ENCODE results near the gene PLEKHG4. TPM values are rescaled to one million over a fixed set of nuclear protein-coding genes. Genes with fewer than 3 reads are reported as not detected.

Gene PLEKHG4
- total RNA-seq, 1 experiment from 2014 or later: 13.9 TPM

DNA sequence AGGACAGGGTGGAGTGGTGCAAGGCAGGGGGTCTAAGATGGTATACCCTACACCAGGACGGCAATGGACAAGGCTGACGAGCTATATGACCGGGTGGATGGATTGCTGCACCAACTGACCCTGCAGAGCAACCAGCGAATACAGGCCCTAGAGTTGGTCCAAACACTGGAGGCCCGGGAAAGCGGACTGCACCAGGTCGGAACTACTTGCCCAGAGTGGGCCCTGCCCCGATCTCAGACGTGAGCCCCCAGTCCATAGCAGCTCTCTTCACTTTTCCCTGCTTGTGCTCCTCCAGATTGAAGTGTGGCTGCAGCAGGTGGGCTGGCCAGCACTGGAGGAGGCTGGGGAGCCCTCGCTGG, 3.1 kb downstream of the PLEKHG4 start:
- Mint-ChIP-seq H3K9me3 (no peaks in the 10 kb centered on the region), H3K4me3 (no peak overlapping the region), H3K4me1 (peaks cover 3 to 5% of the 10 kb centered on the region in 2 experiments; a peak in 3 of 4 replicates), H3K36me3 (ENCODE audit: insufficient read depth in 1 of 3, low read depth in 3 of 3) (peaks cover 0 to 10% (median 2%) of the 10 kb centered on the region in 3 experiments; a peak in 3 of 7 replicates), H3K27me3 (ENCODE audit: low read depth) (peaks cover 16% of the 10 kb centered on the region), H3K27ac (peak overlapping the region in 1 of 3 experiments; percentile 6; a peak in 1 of 7 replicates)
- DNase-seq: no peak
- Histone ChIP-seq H2BK15ac (ENCODE audit: low read depth, low read length) (no peak overlapping the region), H4K8ac (replicated peaks; ENCODE audit: insufficient read length, low read depth, low read length) (no peak overlapping the region), H2AK5ac (ENCODE audit: insufficient read length, low read length) (no peak overlapping the region), H3K4me2 (ENCODE audit: insufficient read depth, insufficient read length, low read length) (no peak overlapping the region), H3K27me3 (ENCODE audit: insufficient read depth, low read length) (no peaks in the 10 kb centered on the region), H3K23me2 (ENCODE audit: insufficient read length, low read depth, low read length, poor library complexity, severe bottlenecking) (peaks cover 6% of the 10 kb centered on the region), H3K56ac (ENCODE audit: insufficient read length, low read depth, low read length) (no peak overlapping the region), H3K4me1 (ENCODE audit: insufficient read depth, low read length) (no peaks in the 10 kb centered on the region), H3K18ac (ENCODE audit: insufficient read length, low read depth, low read length) (no peak overlapping the region), H3K27ac (ENCODE audit: insufficient read length, low read depth, low read length) (no peak overlapping the region), H4K91ac (ENCODE audit: insufficient read length, low read depth, low read length) (no peak overlapping the region), H2BK5ac (ENCODE audit: insufficient read length, low read length) (no peak overlapping the region), H2BK120ac (ENCODE audit: low read depth, low read length, poor library complexity, severe bottlenecking) (no peak overlapping the region), H4K5ac (ENCODE audit: insufficient read length, low read depth, low read length) (no peak overlapping the region), H3K14ac (ENCODE audit: insufficient read depth, low read length) (no peak overlapping the region), H3K9ac (ENCODE audit: extremely low read depth, insufficient read length, low read length) (no peak overlapping the region), H3T11ph (ENCODE audit: low read length) (no peak overlapping the region), H4K20me1 (ENCODE audit: control insufficient read depth, insufficient read depth, insufficient read length) (no peaks in the 10 kb centered on the region), H3K79me2 (ENCODE audit: insufficient read depth, low read length) (no peaks in the 10 kb centered on the region), H3K23ac (ENCODE audit: insufficient read length, low read depth, low read length) (no peak overlapping the region), H2AFZ (ENCODE audit: low read length) (no peak overlapping the region), H3K4ac (ENCODE audit: low read depth, low read length) (no peak overlapping the region), H2BK20ac (ENCODE audit: low read depth, low read length, poor library complexity, severe bottlenecking) (no peak overlapping the region), H3K9me3 (ENCODE audit: control insufficient read depth, low read depth, low read length) (no peaks in the 10 kb centered on the region), H3K79me1 (ENCODE audit: insufficient read depth, low read depth, low read length, poor library complexity, severe bottlenecking) (no peaks in the 10 kb centered on the region), H2BK12ac (ENCODE audit: insufficient read length, low read depth, low read length) (no peak overlapping the region)
- WGBS (ENCODE audit: extremely low coverage, insufficient read length, low lambda C conversion rate): no CpG with 5 or more reads among the region's 10 CpGs
- TF ChIP-seq, protein P1, sequence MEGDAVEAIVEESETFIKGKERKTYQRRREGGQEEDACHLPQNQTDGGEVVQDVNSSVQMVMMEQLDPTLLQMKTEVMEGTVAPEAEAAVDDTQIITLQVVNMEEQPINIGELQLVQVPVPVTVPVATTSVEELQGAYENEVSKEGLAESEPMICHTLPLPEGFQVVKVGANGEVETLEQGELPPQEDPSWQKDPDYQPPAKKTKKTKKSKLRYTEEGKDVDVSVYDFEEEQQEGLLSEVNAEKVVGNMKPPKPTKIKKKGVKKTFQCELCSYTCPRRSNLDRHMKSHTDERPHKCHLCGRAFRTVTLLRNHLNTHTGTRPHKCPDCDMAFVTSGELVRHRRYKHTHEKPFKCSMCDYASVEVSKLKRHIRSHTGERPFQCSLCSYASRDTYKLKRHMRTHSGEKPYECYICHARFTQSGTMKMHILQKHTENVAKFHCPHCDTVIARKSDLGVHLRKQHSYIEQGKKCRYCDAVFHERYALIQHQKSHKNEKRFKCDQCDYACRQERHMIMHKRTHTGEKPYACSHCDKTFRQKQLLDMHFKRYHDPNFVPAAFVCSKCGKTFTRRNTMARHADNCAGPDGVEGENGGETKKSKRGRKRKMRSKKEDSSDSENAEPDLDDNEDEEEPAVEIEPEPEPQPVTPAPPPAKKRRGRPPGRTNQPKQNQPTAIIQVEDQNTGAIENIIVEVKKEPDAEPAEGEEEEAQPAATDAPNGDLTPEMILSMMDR (conservative IDR thresholded peaks at IDR 0.05): no peak

Measured in H9 (cell line).